RWPE1 (cell line): ENCODE results near the gene HTT.

Experiments
- CTCF ChIA-PET: fragments of 350-600 bp; sonication (Branson Sonifier 250); formaldehyde crosslinking; extraction: SDS; loops from one replicate; lab custom pipeline; 2021; lab: Yijun Ruan, JAX
- POLR2A ChIA-PET: fragments of 400-600 bp; formaldehyde crosslinking; extraction: SDS; loops from one replicate; lab custom pipeline; 2020; ENCODE audit warnings: antibody characterized with exemption; ENCODE audit not compliant: low non-redundant PET; lab: Yijun Ruan, JAX
- DNase-seq: peaks from one replicate; pipeline ENCODE4 v3.0.0; 2012; ENCODE audit warnings: low spot score
- H3K27ac ChIP-seq: fragments of 450-650 bp; 2 replicates; pipeline ENCODE4 v1.5.1; 2017
- CTCF ChIP-seq: fragments of 450-650 bp; conservative IDR thresholded peaks from 2 replicates; pipeline ENCODE4 v1.5.1; 2017; ENCODE audit warnings: low read depth, mild to moderate bottlenecking

The HTT gene

GRCh38 chr4:3280466-3280865 lies 206.0 kb downstream of the HTT start:
- no peak for TF ChIP-seq CTCF
- ChIA-PET POLR2A (no interaction called here), CTCF (interaction anchor here (0.7 kb wide), 1 partner anchor 11 kb away, joined by 6 read pairs; no protein-coding TSS in a partner anchor)
- DNase-seq = no peak
- H3K27ac ChIP-seq = no peak overlapping the region

- POLR2A ChIA-PET = no interaction called here
- H3K27ac ChIP-seq = no peak overlapping the region
- DNase-seq = no peak
- CTCF ChIA-PET = no interaction called here
- no peak for TF ChIP-seq CTCF
These were observed 209.0 kb downstream of the HTT start for GRCh38 chr4:3283483-3283882.

- no peak overlapping the region for H3K27ac ChIP-seq
- ChIA-PET CTCF (no interaction called here), POLR2A (no interaction called here)
- DNase-seq = peak; percentile 47
- TF ChIP-seq CTCF = no peak
These were observed 209.4 kb downstream of the HTT start for GRCh38 chr4:3283916-3284315.

- POLR2A ChIA-PET = interaction anchor here (0.6 kb wide), 1 partner anchor 802 kb away, joined by 4 read pairs; no protein-coding TSS in a partner anchor
- CTCF ChIA-PET = interaction anchor here (0.6 kb wide), 1 partner anchor 189 kb away, joined by 3 read pairs; no protein-coding TSS in a partner anchor
- DNase-seq = no peak
- H3K27ac ChIP-seq = no peak overlapping the region; the same call in 1 of the 2 replicates
- no peak for TF ChIP-seq CTCF
These were observed 210.5 kb downstream of the HTT start for GRCh38 chr4:3284734-3285557.

GRCh38 chr4:3285558-3286334 lies 211.3 kb downstream of the HTT start:
- CTCF ChIA-PET = interaction anchor here (0.6 kb wide), 1 partner anchor 91 kb away, joined by 3 read pairs; no protein-coding TSS in a partner anchor
- POLR2A ChIA-PET = no interaction called here
- peak; percentile 4 for DNase-seq
- no peak for TF ChIP-seq CTCF
- peak overlapping the region; percentile 42 for H3K27ac ChIP-seq
